Measurements from ENCODE around the gene ZNF541.

ZNF541 gene

DNA sequence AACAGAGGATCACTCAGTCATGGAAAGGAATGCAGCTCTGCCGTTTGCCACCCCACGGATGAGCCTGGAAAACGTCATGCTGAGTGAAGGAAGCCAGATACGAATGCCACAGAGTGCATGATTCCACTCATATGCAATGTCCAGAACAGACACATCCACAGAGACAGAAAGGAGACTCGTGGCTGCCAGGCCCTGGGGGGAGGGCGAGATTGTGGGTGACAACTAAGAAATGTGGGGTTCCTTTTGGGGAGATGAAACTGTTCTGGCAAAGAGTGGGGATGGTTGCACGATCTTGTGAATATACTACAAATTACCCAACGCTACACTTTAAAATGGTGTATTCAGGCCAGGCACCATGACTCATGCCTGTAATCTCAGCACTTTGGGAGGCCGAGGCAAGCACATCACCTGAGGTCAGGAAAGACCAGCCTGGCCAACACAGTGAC is 30.9 kb downstream of the ZNF541 start:
- DNase-seq (ENCODE audit: low read depth) = peak; percentile 49
- TF ChIP-seq, protein P1, sequence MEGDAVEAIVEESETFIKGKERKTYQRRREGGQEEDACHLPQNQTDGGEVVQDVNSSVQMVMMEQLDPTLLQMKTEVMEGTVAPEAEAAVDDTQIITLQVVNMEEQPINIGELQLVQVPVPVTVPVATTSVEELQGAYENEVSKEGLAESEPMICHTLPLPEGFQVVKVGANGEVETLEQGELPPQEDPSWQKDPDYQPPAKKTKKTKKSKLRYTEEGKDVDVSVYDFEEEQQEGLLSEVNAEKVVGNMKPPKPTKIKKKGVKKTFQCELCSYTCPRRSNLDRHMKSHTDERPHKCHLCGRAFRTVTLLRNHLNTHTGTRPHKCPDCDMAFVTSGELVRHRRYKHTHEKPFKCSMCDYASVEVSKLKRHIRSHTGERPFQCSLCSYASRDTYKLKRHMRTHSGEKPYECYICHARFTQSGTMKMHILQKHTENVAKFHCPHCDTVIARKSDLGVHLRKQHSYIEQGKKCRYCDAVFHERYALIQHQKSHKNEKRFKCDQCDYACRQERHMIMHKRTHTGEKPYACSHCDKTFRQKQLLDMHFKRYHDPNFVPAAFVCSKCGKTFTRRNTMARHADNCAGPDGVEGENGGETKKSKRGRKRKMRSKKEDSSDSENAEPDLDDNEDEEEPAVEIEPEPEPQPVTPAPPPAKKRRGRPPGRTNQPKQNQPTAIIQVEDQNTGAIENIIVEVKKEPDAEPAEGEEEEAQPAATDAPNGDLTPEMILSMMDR (IDR thresholded peaks at IDR 0.05; ENCODE audit: low read length, missing control alignments) = no peak
- no peak overlapping the region for H3K4me3 ChIP-seq (replicated peaks; ENCODE audit: low read depth, low read length)

GRCh38 chr19:47541518-47541917 is 31.4 kb downstream of the ZNF541 start:
- DNase-seq (ENCODE audit: low read depth) = no peak
- no peak overlapping the region for H3K4me3 ChIP-seq (replicated peaks; ENCODE audit: low read depth, low read length)
- TF ChIP-seq, protein P1 (IDR thresholded peaks at IDR 0.05; ENCODE audit: low read length, missing control alignments) = no peak

GRCh38 chr19:47540748-47541147 is 32.2 kb downstream of the ZNF541 start:
- TF ChIP-seq, protein P1 (IDR thresholded peaks at IDR 0.05; ENCODE audit: low read length, missing control alignments) = peak; percentile 43
- DNase-seq (ENCODE audit: low read depth) = peak; percentile 49
- no peak overlapping the region for H3K4me3 ChIP-seq (replicated peaks; ENCODE audit: low read depth, low read length)

DNA sequence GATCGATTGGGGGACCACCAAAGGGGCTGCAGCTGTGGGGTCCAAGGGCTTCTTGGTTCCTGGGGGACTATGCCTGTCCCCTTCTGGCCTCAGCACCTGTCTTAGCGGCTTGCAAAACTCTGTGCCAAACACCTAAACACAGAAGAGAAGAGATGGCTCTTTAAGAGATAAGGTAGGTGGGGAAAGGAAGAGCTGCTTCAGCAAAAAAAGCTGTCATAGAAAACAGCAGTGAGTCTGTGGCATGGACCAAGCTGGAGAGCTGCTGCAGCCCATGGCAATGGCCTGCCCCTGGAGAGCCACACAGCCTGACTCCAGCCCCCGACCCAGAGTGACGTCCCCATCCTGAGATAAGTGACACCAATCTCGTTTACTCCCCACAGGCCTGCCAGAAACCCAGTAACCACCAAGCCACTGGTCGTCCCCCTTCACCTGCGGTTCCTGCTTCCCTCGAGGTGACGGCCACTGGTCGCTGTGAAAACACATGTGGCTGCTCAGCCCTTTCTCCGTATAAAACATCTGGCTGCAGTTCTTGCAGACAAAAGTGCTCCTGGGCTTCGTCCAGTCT is 33.1 kb downstream of the ZNF541 start:
- TF ChIP-seq, protein P1 (IDR thresholded peaks at IDR 0.05; ENCODE audit: low read length, missing control alignments) = no peak
- no peak for DNase-seq (ENCODE audit: low read depth)

GRCh38 chr19:47538812-47539211 is 34.1 kb downstream of the ZNF541 start:
- no peak overlapping the region for H3K4me3 ChIP-seq (replicated peaks; ENCODE audit: low read depth, low read length)
- TF ChIP-seq, protein P1 (IDR thresholded peaks at IDR 0.05; ENCODE audit: low read length, missing control alignments) = no peak
- no peak for DNase-seq (ENCODE audit: low read depth)

More for the DNA sequence above, 33.1 kb downstream of the ZNF541 start:
- H3K4me3 ChIP-seq (replicated peaks; ENCODE audit: low read depth, low read length) = no peak overlapping the region

- TF ChIP-seq, protein P1 (IDR thresholded peaks at IDR 0.05; ENCODE audit: low read length, missing control alignments) = no peak
- no peak overlapping the region for H3K4me3 ChIP-seq (replicated peaks; ENCODE audit: low read depth, low read length)
- DNase-seq (ENCODE audit: low read depth) = no peak
Measured at GRCh38 chr19:47537493-47537892, 35.5 kb downstream of the ZNF541 start.

DNA sequence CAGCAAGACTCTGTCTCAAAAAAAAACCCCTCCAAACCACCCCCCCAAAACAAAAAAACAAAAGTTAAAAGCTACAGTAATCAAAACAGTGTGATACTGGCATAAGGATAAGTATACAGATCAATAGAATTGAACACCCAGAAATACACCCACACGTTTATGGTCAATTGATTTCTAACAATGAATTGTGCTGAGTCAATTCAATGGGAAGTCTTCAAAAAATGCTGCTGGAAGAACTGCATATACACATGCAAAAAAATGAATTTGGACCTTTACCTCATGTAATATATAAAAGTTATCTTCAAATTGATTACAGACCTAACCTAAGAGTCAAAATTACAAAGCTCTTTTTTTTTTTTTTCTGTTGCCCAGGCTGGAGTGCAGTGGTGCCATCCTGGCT is 38.3 kb downstream of the ZNF541 start:
- H3K4me3 ChIP-seq (replicated peaks; ENCODE audit: low read depth, low read length) = no peak overlapping the region
- TF ChIP-seq, protein P1 (IDR thresholded peaks at IDR 0.05; ENCODE audit: low read length, missing control alignments) = no peak
- no peak for DNase-seq (ENCODE audit: low read depth)

All from fibroblast of pulmonary artery (primary cell).